ENCODE results near the gene CPEB4. TPM values are rescaled to one million over a fixed set of nuclear protein-coding genes. Genes with fewer than 3 reads are reported as not detected.

CPEB4 gene
- total RNA-seq, 4 donors from 2014 or later = 43.3 to 60.6 (median 52.4) TPM

- no peaks in the 10 kb centered on the region for H3K36me3 ChIP-seq
- peaks cover 0 to 12% (median 0%) of the 10 kb centered on the region in 3 donors for H3K9me3 ChIP-seq
- ATAC-seq = no peak
- H3K27me3 ChIP-seq = no peaks in the 10 kb centered on the region
- peaks cover 0 to 8% (median 0%) of the 10 kb centered on the region in 3 donors for H3K4me1 ChIP-seq
- H3K27ac ChIP-seq = no peak overlapping the region
- TF ChIP-seq POLR2A (IDR thresholded peaks at IDR 0.05) (no peak), POLR2AphosphoS5 (IDR thresholded peaks at IDR 0.05) (no peak), CTCF (IDR thresholded peaks at IDR 0.05) (no peak), EP300 (IDR thresholded peaks at IDR 0.05) (no peak)
- WGBS, 2 donors (ENCODE audit: low coverage in 1 of 2) = 68 to 90% methylated on average over 9 to 11 of the region's 11 CpGs
- H3K4me3 ChIP-seq = no peak overlapping the region
Observed at GRCh38 chr5:173853370-173854131, 34.6 kb upstream of the CPEB4 start.

DNA sequence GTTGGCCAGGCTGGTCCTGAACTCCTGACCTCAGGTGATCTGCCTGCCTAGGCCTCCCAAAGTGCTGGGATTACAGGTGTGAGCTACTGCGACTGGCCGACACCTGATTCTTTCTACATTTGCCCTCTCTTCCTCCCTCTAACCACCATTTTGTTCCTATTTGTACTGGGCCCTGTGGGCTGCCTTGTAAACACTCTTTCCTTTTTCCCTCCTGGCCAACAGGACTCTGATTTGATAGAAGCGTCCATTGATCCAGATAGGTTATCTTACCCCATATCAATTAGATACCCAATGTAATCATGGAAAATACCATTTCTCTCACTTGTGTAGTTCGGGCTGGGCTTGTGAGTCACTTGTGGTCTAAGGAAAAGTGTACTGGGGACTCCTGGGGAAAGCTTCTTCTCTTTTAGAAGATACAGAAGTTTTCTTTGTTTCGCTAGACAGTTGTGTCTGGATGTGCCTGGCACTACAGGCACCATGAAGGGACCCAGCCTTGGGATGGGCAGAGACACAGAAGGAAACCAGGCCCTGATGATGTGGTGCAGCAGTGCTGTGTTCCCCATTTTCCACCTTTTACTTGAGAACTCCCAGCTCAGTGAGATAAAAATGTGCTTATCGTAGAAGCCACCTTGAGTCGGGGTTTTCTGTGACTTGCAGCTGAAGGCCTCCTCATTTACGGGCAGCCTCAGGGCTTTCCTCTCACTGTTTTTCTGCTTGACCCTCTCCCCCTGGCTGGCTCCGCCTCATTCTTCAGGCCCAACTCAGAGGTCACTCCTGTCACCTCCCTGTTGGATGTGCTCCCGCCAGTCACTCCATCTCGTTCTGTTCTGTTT, 32.8 kb upstream of the CPEB4 start:
- H3K4me1 ChIP-seq = peaks cover 0 to 14% (median 0%) of the 10 kb centered on the region in 3 donors
- no peaks in the 10 kb centered on the region for H3K27me3 ChIP-seq
- no peaks in the 10 kb centered on the region for H3K36me3 ChIP-seq
- ATAC-seq = no peak
- H3K27ac ChIP-seq = no peak overlapping the region
- H3K4me3 ChIP-seq = no peak overlapping the region
- 77 to 88% methylated on average over 7 to 9 of the region's 11 CpGs for WGBS, 2 donors (ENCODE audit: low coverage in 1 of 2)
- TF ChIP-seq EP300 (IDR thresholded peaks at IDR 0.05) (no peak), CTCF (IDR thresholded peaks at IDR 0.05) (no peak), POLR2A (IDR thresholded peaks at IDR 0.05) (no peak), POLR2AphosphoS5 (IDR thresholded peaks at IDR 0.05) (no peak)
- H3K9me3 ChIP-seq = no peaks in the 10 kb centered on the region

DNA sequence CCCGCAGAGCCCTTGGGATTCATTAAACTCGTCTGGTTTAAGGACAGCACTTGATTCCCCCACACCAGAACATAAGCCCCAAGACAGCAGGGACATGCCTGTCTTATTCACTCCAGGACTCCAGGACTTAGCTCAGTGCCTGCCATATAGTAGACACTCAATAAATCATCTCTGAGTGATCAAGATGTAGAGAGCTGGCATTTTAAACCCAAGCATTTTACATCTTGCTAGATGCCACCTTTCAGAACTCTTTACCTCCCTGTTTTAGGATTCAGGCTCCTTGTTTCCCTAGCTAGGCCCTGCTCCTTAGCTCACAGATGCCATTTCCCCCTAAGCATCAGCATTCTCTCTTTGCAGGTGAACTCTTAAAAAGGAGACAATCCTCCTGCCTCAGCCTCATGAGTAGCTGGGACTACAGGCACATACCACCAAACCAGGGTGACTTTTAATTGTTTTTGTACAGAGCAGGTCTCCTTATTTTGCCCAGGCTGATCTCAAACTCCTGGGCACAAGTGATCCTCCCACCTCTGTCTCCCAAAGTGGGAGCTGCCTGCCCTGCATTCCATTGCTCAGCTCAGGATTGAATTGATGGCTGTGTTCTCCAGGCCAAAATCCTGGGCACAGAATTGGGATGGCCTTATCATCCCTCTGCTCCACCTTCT, 32.0 kb upstream of the CPEB4 start:
- no peak for ATAC-seq
- H3K4me1 ChIP-seq = peaks cover 0 to 14% (median 0%) of the 10 kb centered on the region in 3 donors
- H3K36me3 ChIP-seq = no peaks in the 10 kb centered on the region
- 67% methylated on average over 1 of the region's 2 CpGs; no CpG with 5 or more reads in 1 of the 2 donors for WGBS, 2 donors (ENCODE audit: low coverage in 1 of 2)
- no peak overlapping the region for H3K27ac ChIP-seq
- H3K27me3 ChIP-seq = no peaks in the 10 kb centered on the region
- H3K9me3 ChIP-seq = no peaks in the 10 kb centered on the region
- no peak for TF ChIP-seq POLR2A (IDR thresholded peaks at IDR 0.05)
- no peak for TF ChIP-seq POLR2AphosphoS5 (IDR thresholded peaks at IDR 0.05)
- no peak for TF ChIP-seq EP300 (IDR thresholded peaks at IDR 0.05)
- no peak for TF ChIP-seq CTCF (IDR thresholded peaks at IDR 0.05)
- no peak overlapping the region for H3K4me3 ChIP-seq

DNA sequence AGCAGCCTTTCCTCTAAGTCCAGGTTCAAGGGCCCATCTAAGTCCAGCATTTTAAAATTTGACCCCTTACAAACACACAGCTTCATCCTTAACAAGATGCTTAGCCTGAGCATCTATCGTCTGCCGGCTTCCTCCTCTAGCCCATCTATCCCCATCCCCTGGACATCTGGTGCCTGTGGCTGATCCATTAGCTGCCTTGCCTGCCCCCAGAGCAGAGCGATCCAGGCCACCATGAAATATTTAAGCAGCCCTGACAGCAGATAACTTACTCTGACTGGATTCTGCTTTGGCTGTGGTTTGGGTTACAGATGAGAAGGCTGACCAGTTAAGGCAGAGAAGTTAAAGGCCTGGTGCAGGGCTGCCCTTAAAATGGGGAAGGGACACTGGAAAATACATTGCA, 30.9 kb upstream of the CPEB4 start:
- TF ChIP-seq POLR2AphosphoS5 (IDR thresholded peaks at IDR 0.05) (no peak), CTCF (IDR thresholded peaks at IDR 0.05) (no peak), EP300 (IDR thresholded peaks at IDR 0.05) (no peak), POLR2A (IDR thresholded peaks at IDR 0.05) (no peak)
- H3K4me1 ChIP-seq = peaks cover 0 to 14% (median 0%) of the 10 kb centered on the region in 3 donors
- H3K27ac ChIP-seq = no peak overlapping the region
- no peaks in the 10 kb centered on the region for H3K36me3 ChIP-seq
- ATAC-seq = no peak
- WGBS, 2 donors (ENCODE audit: low coverage in 1 of 2) = 100% methylated on average over 2 of the region's 3 CpGs; no CpG with 5 or more reads in 1 of the 2 donors
- no peaks in the 10 kb centered on the region for H3K27me3 ChIP-seq
- H3K9me3 ChIP-seq = no peaks in the 10 kb centered on the region
- H3K4me3 ChIP-seq = no peak overlapping the region

All from gastroesophageal sphincter (tissue), 4 donors.